GM12864 (cell line): Measurements from ENCODE around the gene TIMP3.

Experiments used
- DNase-seq: peaks from one replicate; pipeline ENCODE4 v3.0.0-alpha.2; 2011; ENCODE audit warnings: low read depth
- H3K4me3 ChIP-seq: 2 replicates; pipeline ENCODE4 v1.5.1; 2011; ENCODE audit warnings: mild to moderate bottlenecking, low read depth, low read length, control low read depth
- CTCF ChIP-seq: IDR thresholded peaks from 2 replicates; pipeline ENCODE4 v1.5.1; 2011; ENCODE audit warnings: low read depth, mild to moderate bottlenecking, moderate library complexity, low read length, control low read depth, inconsistent platforms; ENCODE audit errors: missing control alignments

The TIMP3 gene

GRCh38 chr22:32848226-32848625 is 46.7 kb downstream of the TIMP3 start:
- no peak for TF ChIP-seq CTCF
- DNase-seq = no peak
- no peak overlapping the region for H3K4me3 ChIP-seq

DNA sequence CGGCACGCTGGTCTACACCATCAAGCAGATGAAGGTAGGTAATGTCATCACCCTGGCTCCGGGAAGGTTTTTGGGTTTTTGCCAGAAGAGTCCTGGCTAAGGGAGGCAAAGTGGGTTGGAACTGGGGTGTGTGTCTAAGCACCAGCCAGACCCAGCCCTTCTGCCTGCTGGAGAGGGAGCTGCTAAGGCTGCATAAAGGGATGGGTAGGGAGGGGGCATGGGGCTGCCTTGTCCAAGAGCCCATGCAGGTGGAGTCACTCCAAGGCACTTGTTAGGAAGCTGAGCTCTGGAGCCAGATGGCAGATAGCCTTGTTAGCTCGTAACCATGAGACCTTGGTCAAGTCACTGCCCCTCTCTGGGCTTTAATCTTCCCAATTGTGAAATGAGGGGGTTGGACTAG is 48.0 kb downstream of the TIMP3 start:
- TF ChIP-seq CTCF = no peak
- H3K4me3 ChIP-seq = no peak overlapping the region
- DNase-seq = no peak

DNA sequence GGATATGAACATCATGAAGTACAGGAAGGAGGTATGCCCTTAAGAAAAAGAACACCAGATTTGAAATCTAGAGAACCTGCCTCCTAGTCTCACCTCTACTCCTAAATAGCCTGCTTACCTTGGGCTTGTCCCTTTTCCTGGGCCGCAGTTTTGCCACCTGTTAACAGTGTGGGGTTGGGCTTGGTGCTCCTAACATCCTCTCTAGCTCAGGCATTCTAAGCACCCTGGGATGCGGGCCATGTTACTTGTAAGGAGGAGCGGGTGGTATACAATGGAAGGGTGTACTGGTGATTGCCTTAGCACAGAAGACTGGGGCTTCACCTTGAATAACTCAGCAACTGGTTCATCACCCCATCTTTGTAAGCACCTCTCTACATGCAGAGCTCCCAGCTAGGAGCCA is 48.7 kb downstream of the TIMP3 start:
- H3K4me3 ChIP-seq = no peak overlapping the region
- no peak for DNase-seq
- TF ChIP-seq CTCF = no peak

DNA sequence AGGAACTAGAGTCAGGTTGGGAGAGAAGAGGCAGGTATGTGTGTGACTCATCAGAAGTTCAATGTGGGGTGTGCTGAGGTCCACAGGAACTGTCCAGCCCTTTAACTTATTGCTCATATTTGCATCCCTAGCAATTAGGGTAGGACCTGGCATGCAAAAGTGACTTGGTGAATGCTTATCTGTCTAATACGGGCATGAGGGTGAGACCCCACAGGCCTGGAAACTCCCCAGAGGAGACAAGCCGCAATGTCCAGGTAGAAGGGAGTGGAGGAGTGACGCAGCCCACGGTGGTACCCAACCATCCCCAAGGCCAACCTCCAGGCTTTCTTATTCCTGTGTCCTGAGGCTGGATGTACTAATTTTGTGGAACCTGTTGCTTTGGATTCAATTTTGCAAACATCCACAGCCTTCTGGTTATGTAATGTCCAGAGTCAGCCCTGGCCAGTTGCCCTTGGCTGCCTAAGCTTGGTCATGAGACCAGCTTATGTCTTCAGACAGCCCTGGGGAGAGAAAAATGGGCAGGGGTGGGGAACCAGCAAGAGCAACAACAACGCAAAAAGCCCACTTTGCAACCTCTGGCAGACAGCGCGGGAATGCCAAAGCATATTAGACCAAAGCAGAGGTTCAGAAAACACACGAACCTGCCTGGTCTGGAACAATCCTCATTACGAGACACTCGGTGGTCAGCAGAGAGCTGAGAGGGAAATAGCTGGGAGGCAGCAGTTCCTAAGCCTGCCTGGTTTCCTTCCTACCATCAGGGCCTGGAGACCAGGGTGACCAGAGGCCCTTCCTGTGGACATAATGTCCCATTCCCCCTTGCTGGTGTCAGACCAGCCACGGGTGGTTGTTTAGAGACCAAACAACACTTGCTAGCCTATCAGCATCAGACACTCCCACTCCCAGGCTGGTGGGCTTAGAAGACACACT is 49.3 kb downstream of the TIMP3 start:
- no peak for DNase-seq
- TF ChIP-seq CTCF = no peak

GRCh38 chr22:32852395-32853251 is 51.1 kb downstream of the TIMP3 start:
- DNase-seq = no peak
- TF ChIP-seq CTCF = no peak
- no peak overlapping the region for H3K4me3 ChIP-seq

More for the DNA sequence above, 49.3 kb downstream of the TIMP3 start:
- H3K4me3 ChIP-seq = no peak overlapping the region

- no peak for TF ChIP-seq CTCF
- H3K4me3 ChIP-seq = no peak overlapping the region
- no peak for DNase-seq
Observed at GRCh38 chr22:32853662-32854061, 52.2 kb downstream of the TIMP3 start.
